HG02642 (cell line): ENCODE measurements around the gene RIC1.

Experiments used
- ATAC-seq: cut with Tn5 transposase; IDR thresholded peaks from one replicate; pipeline ENCODE4 v1.9.1; 2021; ENCODE audit warnings: mild to moderate bottlenecking; ENCODE audit not compliant: unreplicated experiment, poor library complexity

Gene RIC1

GRCh38 chr9:5813824-5814223 lies 184.9 kb downstream of the RIC1 start:
- no peak for ATAC-seq

- no peak for ATAC-seq
Measured at GRCh38 chr9:5815461-5815860, 186.6 kb downstream of the RIC1 start.

- ATAC-seq: no peak
Measured at GRCh38 chr9:5817862-5818261, 189.0 kb downstream of the RIC1 start.

- ATAC-seq: no peak
Measured at GRCh38 chr9:5818424-5819142, 189.7 kb downstream of the RIC1 start.

- no peak for ATAC-seq
Measured at GRCh38 chr9:5819174-5819573, 190.3 kb downstream of the RIC1 start.

GRCh38 chr9:5820425-5820824 lies 191.5 kb downstream of the RIC1 start:
- ATAC-seq: no peak

GRCh38 chr9:5825223-5825622 lies 196.3 kb downstream of the RIC1 start:
- no peak for ATAC-seq
